ENCODE results near the gene SULT4A1. TPM values are rescaled to one million over a fixed set of nuclear protein-coding genes. Genes with fewer than 3 reads are reported as not detected.
"Not testable (repeated sequence)": the region's sequence is repeated elsewhere in the genome, so short reads cannot be mapped to it uniquely, and the experiment has no call there.

Gene SULT4A1
- total RNA-seq, 2 experiments from 2014 or later, result not detected

GRCh38 chr22:43878079-43878795 lies 15.9 kb upstream of the SULT4A1 start:
- ChIA-PET POLR2A (no interaction called here), CTCF (ENCODE audit: unreplicated experiment) (no interaction called here)
- intact Hi-C loops (cut with micrococcal nuclease; ENCODE audit: unreplicated experiment), result no loop called here

GRCh38 chr22:43876866-43877509 lies 14.7 kb upstream of the SULT4A1 start:
- H3K4me3 ChIP-seq (ENCODE audit: low read depth, low read length, poor library complexity, severe bottlenecking), result no peak overlapping the region
- no peaks in the 10 kb centered on the region for H4K20me1 ChIP-seq (ENCODE audit: insufficient read depth, low read length)
- no peaks in the 10 kb centered on the region for H3K9me2 ChIP-seq (ENCODE audit: insufficient read depth, low read length)
- no peak overlapping the region for H3K4me2 ChIP-seq (ENCODE audit: low read length)
- no peaks in the 10 kb centered on the region for H3K9me3 ChIP-seq (ENCODE audit: low read length)
- BruUV-seq (replicated peaks), result no TSS peak
- H3K4me1 ChIP-seq (ENCODE audit: insufficient read depth, low read length, poor library complexity, severe bottlenecking), result no peaks in the 10 kb centered on the region
- CTCF ChIA-PET (ENCODE audit: unreplicated experiment), result no interaction called here
- H3K36me3 ChIP-seq (ENCODE audit: insufficient read depth, low read length), result no peaks in the 10 kb centered on the region
- POLR2A ChIA-PET, result interaction anchor here (0.7 kb wide), 1 partner anchor 719 kb away, joined by 4 read pairs; no protein-coding TSS in a partner anchor
- no peak overlapping the region for H2AFZ ChIP-seq (ENCODE audit: low read length)
- H3K79me2 ChIP-seq (ENCODE audit: insufficient read depth, low read depth, low read length), result no peaks in the 10 kb centered on the region
- DNase-seq (ENCODE audit: low spot score), result no peak
- H3K27ac ChIP-seq (ENCODE audit: low read depth, low read length, poor library complexity, severe bottlenecking), result no peak overlapping the region
- intact Hi-C loops (cut with micrococcal nuclease; ENCODE audit: unreplicated experiment), result no loop called here
- TF ChIP-seq CTCF (conservative IDR thresholded peaks at IDR 0.05; ENCODE audit: low read length) (no peak), EZH2phosphoT487 (IDR thresholded peaks at IDR 0.05; ENCODE audit: borderline replicate concordance, low read depth, low read length) (no peak)

More at GRCh38 chr22:43878079-43878795, 15.9 kb upstream of the SULT4A1 start:
- Histone ChIP-seq H3K4me1 (ENCODE audit: insufficient read depth, low read length, poor library complexity, severe bottlenecking) (no peaks in the 10 kb centered on the region), H2AFZ (ENCODE audit: low read length) (no peak overlapping the region), H4K20me1 (ENCODE audit: insufficient read depth, low read length) (no peaks in the 10 kb centered on the region), H3K79me2 (ENCODE audit: insufficient read depth, low read depth, low read length) (no peaks in the 10 kb centered on the region), H3K27ac (ENCODE audit: low read depth, low read length, poor library complexity, severe bottlenecking) (no peak overlapping the region), H3K9me3 (ENCODE audit: low read length) (no peaks in the 10 kb centered on the region), H3K36me3 (ENCODE audit: insufficient read depth, low read length) (no peaks in the 10 kb centered on the region), H3K9me2 (ENCODE audit: insufficient read depth, low read length) (no peaks in the 10 kb centered on the region), H3K4me2 (ENCODE audit: low read length) (no peak overlapping the region), H3K4me3 (ENCODE audit: low read depth, low read length, poor library complexity, severe bottlenecking) (no peak overlapping the region)
- TF ChIP-seq CTCF (conservative IDR thresholded peaks at IDR 0.05; ENCODE audit: low read length) (no peak), EZH2phosphoT487 (IDR thresholded peaks at IDR 0.05; ENCODE audit: borderline replicate concordance, low read depth, low read length) (no peak)
- DNase-seq (ENCODE audit: low spot score), result no peak
- no TSS peak for BruUV-seq (replicated peaks)

DNA sequence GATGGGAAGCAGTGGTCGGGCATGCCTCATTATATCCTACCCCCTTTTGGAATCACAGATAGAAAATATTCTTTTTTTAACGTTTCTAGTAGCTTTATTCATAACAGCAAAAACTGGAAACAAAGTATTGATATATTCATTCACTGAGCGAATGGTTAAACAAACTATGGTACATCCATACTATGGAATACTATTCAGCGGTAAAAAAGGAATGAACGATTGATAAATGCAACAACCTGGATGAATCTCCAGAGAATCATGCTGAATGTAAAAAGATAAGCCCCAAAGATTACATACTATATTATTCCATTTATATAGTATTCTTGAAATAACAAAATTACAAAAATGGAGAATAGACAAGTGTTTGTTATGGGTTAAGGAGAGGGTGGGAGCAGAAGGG lies 7.5 kb upstream of the SULT4A1 start:
- Histone ChIP-seq H3K9me3 (ENCODE audit: low read length) (no peaks in the 10 kb centered on the region), H4K20me1 (ENCODE audit: insufficient read depth, low read length) (no peaks in the 10 kb centered on the region), H3K4me1 (ENCODE audit: insufficient read depth, low read length, poor library complexity, severe bottlenecking) (no peaks in the 10 kb centered on the region), H2AFZ (ENCODE audit: low read length) (no peak overlapping the region), H3K27ac (ENCODE audit: low read depth, low read length, poor library complexity, severe bottlenecking) (no peak overlapping the region), H3K4me3 (ENCODE audit: low read depth, low read length, poor library complexity, severe bottlenecking) (no peak overlapping the region), H3K79me2 (ENCODE audit: insufficient read depth, low read depth, low read length) (no peaks in the 10 kb centered on the region), H3K36me3 (ENCODE audit: insufficient read depth, low read length) (no peaks in the 10 kb centered on the region), H3K9me2 (ENCODE audit: insufficient read depth, low read length) (no peaks in the 10 kb centered on the region), H3K4me2 (ENCODE audit: low read length) (no peak overlapping the region)
- no TSS peak for BruUV-seq (replicated peaks)
- intact Hi-C loops (cut with micrococcal nuclease; ENCODE audit: unreplicated experiment), result no loop called here
- no peak for TF ChIP-seq CTCF (conservative IDR thresholded peaks at IDR 0.05; ENCODE audit: low read length)
- ChIA-PET CTCF (ENCODE audit: unreplicated experiment) (no interaction called here), POLR2A (no interaction called here)
- no peak for DNase-seq (ENCODE audit: low spot score)

DNA sequence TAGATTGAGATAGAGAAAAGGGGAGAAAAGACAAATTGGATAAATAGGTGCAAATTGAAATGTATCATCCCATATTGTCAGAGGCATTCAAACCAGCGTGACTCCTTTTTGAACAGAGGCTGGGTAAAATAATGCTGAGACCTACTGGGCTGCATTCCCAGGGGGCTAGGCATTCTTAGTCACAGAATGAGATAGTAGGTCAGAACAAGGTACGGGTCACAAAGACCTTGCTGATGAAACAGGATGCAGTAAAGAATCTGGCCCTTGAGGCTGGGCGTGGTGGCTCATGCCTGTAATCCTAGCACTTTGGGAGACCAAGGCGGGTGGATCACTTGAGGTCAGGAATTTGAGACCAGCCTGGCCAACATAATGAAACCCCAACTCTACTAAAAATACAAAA lies 6.7 kb upstream of the SULT4A1 start:
- H3K4me3 ChIP-seq (ENCODE audit: low read depth, low read length, poor library complexity, severe bottlenecking); DNase-seq (ENCODE audit: low spot score); H3K27ac ChIP-seq (ENCODE audit: low read depth, low read length, poor library complexity, severe bottlenecking); H3K9me2 ChIP-seq (ENCODE audit: insufficient read depth, low read length); H2AFZ ChIP-seq (ENCODE audit: low read length); H3K4me2 ChIP-seq (ENCODE audit: low read length); H3K9me3 ChIP-seq (ENCODE audit: low read length); H3K79me2 ChIP-seq (ENCODE audit: insufficient read depth, low read depth, low read length); intact Hi-C loops (cut with micrococcal nuclease; ENCODE audit: unreplicated experiment); BruUV-seq (replicated peaks); H4K20me1 ChIP-seq (ENCODE audit: insufficient read depth, low read length); POLR2A ChIA-PET; H3K4me1 ChIP-seq (ENCODE audit: insufficient read depth, low read length, poor library complexity, severe bottlenecking); CTCF ChIA-PET (ENCODE audit: unreplicated experiment); H3K36me3 ChIP-seq (ENCODE audit: insufficient read depth, low read length): not testable (repeated sequence)
